ENCODE data around the gene NCAPG2. TPM values are rescaled to one million over a fixed set of nuclear protein-coding genes. Genes with fewer than 3 reads are reported as not detected.
"Not testable (repeated sequence)": the region's sequence is repeated elsewhere in the genome, so short reads cannot be mapped to it uniquely, and the experiment has no call there.

Gene NCAPG2
- total and polyA plus RNA-seq, 5 donors: 2.3 to 8.5 (median 5.8) TPM

DNA sequence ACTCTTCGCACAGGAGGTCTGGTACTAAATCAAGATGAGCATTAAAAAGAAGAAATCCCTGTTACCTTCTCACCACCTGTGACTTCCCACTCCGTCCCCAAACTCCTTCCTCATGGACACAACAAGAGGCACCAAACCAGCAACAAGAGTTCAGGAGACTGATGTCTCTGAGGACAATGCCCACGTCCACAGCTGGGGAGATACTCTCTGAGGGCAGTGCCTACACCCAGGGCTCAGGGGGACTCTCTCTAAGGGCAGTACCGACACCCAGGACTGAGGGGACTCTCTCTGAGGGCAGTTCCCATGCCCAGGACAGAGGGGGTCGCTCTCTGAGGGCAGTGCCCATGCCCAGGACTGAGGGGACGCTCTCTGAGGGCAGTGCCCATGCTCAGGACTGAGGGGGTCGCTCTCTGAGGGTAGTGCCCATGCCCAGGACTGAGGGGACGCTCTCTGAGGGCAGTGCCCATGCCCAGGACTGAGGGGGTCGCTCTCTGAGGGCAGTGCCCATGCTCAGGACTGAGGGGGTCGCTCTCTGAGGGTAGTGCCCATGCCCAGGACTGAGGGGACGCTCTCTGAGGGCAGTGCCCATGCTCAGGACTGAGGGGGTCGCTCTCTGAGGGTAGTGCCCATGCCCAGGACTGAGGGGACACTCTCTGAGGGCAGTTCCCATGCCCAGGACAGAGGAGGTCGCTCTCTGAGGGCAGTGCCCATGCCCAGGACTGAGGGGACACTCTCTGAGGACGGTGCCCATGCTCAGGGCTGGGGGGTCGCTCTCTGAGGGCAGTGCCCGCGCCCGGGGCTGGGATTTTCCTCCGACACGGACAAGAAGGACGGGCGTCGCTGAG, 703 bp downstream of the NCAPG2 start:
- H3K27ac ChIP-seq (ENCODE audit: low read length); DNase-seq; H3K4me1 ChIP-seq (ENCODE audit: control insufficient read depth, insufficient read depth, low read length); H3K9me3 ChIP-seq (ENCODE audit: control insufficient read depth, low read length); intact Hi-C loops (cut with DNase I); H3K27me3 ChIP-seq (ENCODE audit: control insufficient read depth, insufficient read depth); ATAC-seq: not testable (repeated sequence)
- WGBS: 20% methylated on average over 23 of the region's 23 CpGs
- H3K4me3 ChIP-seq (ENCODE audit: low read length): peak overlapping the region; percentile 70

DNA sequence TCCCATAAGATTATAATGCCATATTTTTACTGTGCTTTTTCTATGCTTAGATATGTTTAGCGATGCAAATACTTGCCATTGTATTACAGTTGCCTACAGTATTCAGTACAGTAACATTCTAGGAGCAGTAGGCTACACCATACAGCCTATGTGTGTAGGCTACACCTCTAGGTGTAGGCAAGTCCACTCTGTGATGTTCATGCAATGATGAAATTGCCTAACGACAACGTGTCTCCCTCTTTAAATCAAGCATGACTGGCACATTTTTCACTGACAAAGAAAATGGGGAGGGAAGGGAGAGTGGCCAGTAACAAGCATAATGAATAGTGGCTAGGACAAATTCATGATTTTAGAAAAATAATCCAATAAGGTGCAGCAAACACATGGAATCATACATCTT, 1.7 kb downstream of the NCAPG2 start:
- intact Hi-C loops (cut with DNase I): no loop called here
- Histone ChIP-seq H3K9me3 (ENCODE audit: control insufficient read depth, low read length) (no peaks in the 10 kb centered on the region), H3K4me3 (ENCODE audit: low read length) (no peak overlapping the region), H3K27me3 (ENCODE audit: control insufficient read depth, insufficient read depth) (no peaks in the 10 kb centered on the region), H3K4me1 (ENCODE audit: control insufficient read depth, insufficient read depth, low read length) (peaks cover 1% of the 10 kb centered on the region), H3K27ac (ENCODE audit: low read length) (no peak overlapping the region)
- DNase-seq (no peak), ATAC-seq (no peak)
- 56% methylated on average over 3 of the region's 3 CpGs for WGBS

- Histone ChIP-seq H3K4me1 (ENCODE audit: control insufficient read depth, insufficient read depth, low read length) (peaks cover 1% of the 10 kb centered on the region), H3K27me3 (ENCODE audit: control insufficient read depth, insufficient read depth) (no peaks in the 10 kb centered on the region), H3K27ac (ENCODE audit: low read length) (no peak overlapping the region), H3K4me3 (ENCODE audit: low read length) (no peak overlapping the region), H3K9me3 (ENCODE audit: control insufficient read depth, low read length) (no peaks in the 10 kb centered on the region)
- WGBS: 56% methylated on average over 4 of the region's 4 CpGs
- intact Hi-C loops (cut with DNase I): no loop called here
- ATAC-seq (no peak), DNase-seq (no peak)
Measured at GRCh38 chr7:158702196-158702595, 2.4 kb downstream of the NCAPG2 start.

DNA sequence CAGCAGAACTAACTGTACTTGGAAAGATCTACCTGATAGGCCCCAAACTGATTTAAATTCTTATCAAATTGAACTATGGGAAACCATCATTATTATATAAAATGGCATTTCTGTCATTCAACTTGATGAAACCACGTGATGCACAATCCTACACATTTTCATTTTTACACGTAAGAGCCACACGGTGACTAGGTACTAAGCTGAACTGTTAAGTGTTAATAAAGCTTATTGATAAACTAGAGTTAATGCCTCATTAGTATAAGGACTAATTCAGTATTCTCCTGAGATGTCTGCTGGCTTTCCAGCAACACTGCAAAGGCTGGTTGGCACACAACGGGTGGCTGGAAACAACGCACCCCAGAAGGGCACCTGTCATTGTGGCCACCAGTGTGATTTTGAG, 4.6 kb downstream of the NCAPG2 start:
- no peaks in the 10 kb centered on the region for H3K27me3 ChIP-seq (ENCODE audit: control insufficient read depth, insufficient read depth)
- no peaks in the 10 kb centered on the region for H3K9me3 ChIP-seq (ENCODE audit: control insufficient read depth, low read length)
- no peaks in the 10 kb centered on the region for H3K4me1 ChIP-seq (ENCODE audit: control insufficient read depth, insufficient read depth, low read length)
- DNase-seq (no peak), ATAC-seq (no peak)
- intact Hi-C loops (cut with DNase I): no loop called here
- no peak overlapping the region for H3K4me3 ChIP-seq (ENCODE audit: low read length)
- H3K27ac ChIP-seq (ENCODE audit: low read length): no peak overlapping the region
- 90% methylated on average over 5 of the region's 5 CpGs for WGBS

DNA sequence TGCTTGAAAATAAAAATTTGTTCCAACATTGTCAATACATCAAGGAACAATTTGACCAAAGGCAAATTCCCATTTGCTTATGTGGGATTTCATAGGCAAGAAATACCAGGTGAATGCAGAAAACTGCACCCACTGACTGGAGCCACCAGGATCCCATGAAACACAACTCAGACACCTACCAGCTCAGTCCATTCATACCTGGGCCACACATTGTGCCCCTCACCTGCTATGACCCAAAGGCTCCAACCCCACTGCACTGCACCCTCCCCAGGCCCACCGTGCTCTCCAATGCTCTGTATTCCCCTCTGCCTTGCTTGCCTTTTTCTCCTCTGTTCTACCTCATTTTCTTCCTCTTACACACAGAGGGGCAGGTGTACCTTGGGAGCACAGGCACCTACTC, 5.3 kb downstream of the NCAPG2 start:
- DNase-seq (no peak), ATAC-seq (no peak)
- no peak overlapping the region for H3K4me3 ChIP-seq (ENCODE audit: low read length)
- H3K9me3 ChIP-seq (ENCODE audit: control insufficient read depth, low read length): no peaks in the 10 kb centered on the region
- intact Hi-C loops (cut with DNase I): loop anchor here (5.0 to 10.0 kb wide), 2 partner anchors 275 to 278 kb away; no protein-coding TSS in a partner anchor
- no peak overlapping the region for H3K27ac ChIP-seq (ENCODE audit: low read length)
- no peaks in the 10 kb centered on the region for H3K4me1 ChIP-seq (ENCODE audit: control insufficient read depth, insufficient read depth, low read length)
- H3K27me3 ChIP-seq (ENCODE audit: control insufficient read depth, insufficient read depth): no peaks in the 10 kb centered on the region
- 0% methylated on average over 1 of the region's 1 CpG for WGBS

- H3K4me3 ChIP-seq (ENCODE audit: low read length): no peak overlapping the region
- ATAC-seq (no peak), DNase-seq (no peak)
- no peaks in the 10 kb centered on the region for H3K27me3 ChIP-seq (ENCODE audit: control insufficient read depth, insufficient read depth)
- H3K9me3 ChIP-seq (ENCODE audit: control insufficient read depth, low read length): no peaks in the 10 kb centered on the region
- no peak overlapping the region for H3K27ac ChIP-seq (ENCODE audit: low read length)
- intact Hi-C loops (cut with DNase I): loop anchor here (5.0 to 10.0 kb wide), 2 partner anchors 276 to 279 kb away; no protein-coding TSS in a partner anchor
- WGBS: 83% methylated on average over 3 of the region's 3 CpGs
- H3K4me1 ChIP-seq (ENCODE audit: control insufficient read depth, insufficient read depth, low read length): no peaks in the 10 kb centered on the region
Measured at GRCh38 chr7:158698657-158699195, 5.9 kb downstream of the NCAPG2 start.

DNA sequence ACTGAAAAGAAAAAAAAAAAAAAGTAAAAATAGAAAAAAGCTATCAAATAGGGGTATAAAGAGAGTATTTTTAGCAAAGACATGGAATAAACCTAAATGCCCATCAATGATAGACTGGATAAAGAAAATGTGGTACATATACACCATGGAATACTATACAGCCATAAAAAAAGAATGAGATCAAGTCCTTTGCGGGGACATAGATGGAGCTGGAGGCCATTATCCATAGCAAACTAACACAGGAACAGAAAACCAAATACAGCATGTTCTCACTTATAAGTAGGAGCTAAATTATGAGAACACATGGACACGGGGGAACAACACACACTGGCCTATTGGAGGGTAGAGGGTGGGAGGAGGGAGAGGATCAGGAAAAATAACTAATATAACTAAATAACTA, 7.0 kb downstream of the NCAPG2 start:
- ATAC-seq: not testable (repeated sequence)
- intact Hi-C loops (cut with DNase I): loop anchor here (5.0 to 10.0 kb wide), 2 partner anchors 277 to 280 kb away; no protein-coding TSS in a partner anchor

GRCh38 chr7:158695726-158696452, 8.7 kb downstream of the NCAPG2 start:
- H3K9me3 ChIP-seq (ENCODE audit: control insufficient read depth, low read length): no peaks in the 10 kb centered on the region
- no peaks in the 10 kb centered on the region for H3K4me1 ChIP-seq (ENCODE audit: control insufficient read depth, insufficient read depth, low read length)
- H3K27ac ChIP-seq (ENCODE audit: low read length): no peak overlapping the region
- WGBS: 51% methylated on average over 10 of the region's 10 CpGs
- intact Hi-C loops (cut with DNase I): loop anchor here (5.0 to 10.0 kb wide), 2 partner anchors 279 to 281 kb away; no protein-coding TSS in a partner anchor
- ATAC-seq (peak; percentile 97 to 98), DNase-seq (peak; percentile 64 to 73 (median 73))
- no peak overlapping the region for H3K4me3 ChIP-seq (ENCODE audit: low read length)
- no peaks in the 10 kb centered on the region for H3K27me3 ChIP-seq (ENCODE audit: control insufficient read depth, insufficient read depth)

More for the DNA sequence above, 7.0 kb downstream of the NCAPG2 start:
- DNase-seq; H3K9me3 ChIP-seq (ENCODE audit: control insufficient read depth, low read length); H3K27me3 ChIP-seq (ENCODE audit: control insufficient read depth, insufficient read depth); H3K27ac ChIP-seq (ENCODE audit: low read length); H3K4me1 ChIP-seq (ENCODE audit: control insufficient read depth, insufficient read depth, low read length); H3K4me3 ChIP-seq (ENCODE audit: low read length): not testable (repeated sequence)
- over 99% methylated on average over 2 of the region's 2 CpGs for WGBS

DNA sequence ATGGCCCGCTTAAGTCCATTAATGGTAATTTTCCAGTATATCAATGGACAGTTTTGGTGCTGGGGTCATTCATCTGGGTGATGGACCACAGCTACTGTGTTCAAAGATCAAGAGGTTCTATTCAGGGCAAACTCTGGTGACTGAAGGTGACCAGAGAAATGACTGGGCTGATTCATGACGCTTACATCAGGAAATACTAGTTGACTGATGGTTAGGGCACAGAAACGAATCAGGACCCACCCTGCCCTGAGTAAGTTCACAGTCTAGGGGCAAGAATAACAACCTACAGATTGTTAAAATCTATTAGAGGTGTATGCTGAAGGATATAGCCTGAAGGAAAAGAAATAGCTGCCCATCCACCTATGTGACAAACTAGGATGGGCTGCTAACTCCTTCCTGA, 9.5 kb downstream of the NCAPG2 start:
- no peak overlapping the region for H3K4me3 ChIP-seq (ENCODE audit: low read length)
- H3K4me1 ChIP-seq (ENCODE audit: control insufficient read depth, insufficient read depth, low read length): no peaks in the 10 kb centered on the region
- DNase-seq: no peak
- no peaks in the 10 kb centered on the region for H3K9me3 ChIP-seq (ENCODE audit: control insufficient read depth, low read length)
- H3K27me3 ChIP-seq (ENCODE audit: control insufficient read depth, insufficient read depth): no peaks in the 10 kb centered on the region
- ATAC-seq: no peak
- intact Hi-C loops (cut with DNase I): loop anchor here (5.0 to 10.0 kb wide), 2 partner anchors 280 to 282 kb away; no protein-coding TSS in a partner anchor
- no peak overlapping the region for H3K27ac ChIP-seq (ENCODE audit: low read length)
- WGBS: 62% methylated on average over 3 of the region's 3 CpGs

DNA sequence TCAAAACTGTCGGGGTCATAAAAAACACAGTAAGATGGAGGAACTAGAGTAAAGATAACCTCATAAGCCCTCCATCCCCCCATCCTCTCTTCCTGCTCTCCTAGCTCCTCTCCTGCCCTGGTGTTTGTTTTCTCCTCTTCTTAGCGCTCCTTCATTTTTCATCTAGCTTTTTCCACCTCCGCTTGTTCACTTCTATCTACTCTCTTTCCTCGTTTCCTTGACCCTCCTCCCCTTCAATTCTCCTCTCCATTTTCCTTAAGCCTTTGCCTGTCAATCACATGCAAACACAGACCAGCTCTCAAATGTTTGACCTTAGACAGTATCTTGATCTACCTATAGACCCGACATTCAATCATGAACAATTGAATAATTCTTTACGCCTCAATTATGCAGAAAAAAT, 10.0 kb downstream of the NCAPG2 start:
- no peak for DNase-seq
- no peaks in the 10 kb centered on the region for H3K27me3 ChIP-seq (ENCODE audit: control insufficient read depth, insufficient read depth)
- H3K27ac ChIP-seq (ENCODE audit: low read length): no peak overlapping the region
- no peak for ATAC-seq
- WGBS: 84% methylated on average over 6 of the region's 6 CpGs
- H3K9me3 ChIP-seq (ENCODE audit: control insufficient read depth, low read length): no peaks in the 10 kb centered on the region
- intact Hi-C loops (cut with DNase I): loop anchor here (5.0 to 10.0 kb wide), 2 partner anchors 280 to 283 kb away; no protein-coding TSS in a partner anchor
- no peaks in the 10 kb centered on the region for H3K4me1 ChIP-seq (ENCODE audit: control insufficient read depth, insufficient read depth, low read length)
- no peak overlapping the region for H3K4me3 ChIP-seq (ENCODE audit: low read length)

DNA sequence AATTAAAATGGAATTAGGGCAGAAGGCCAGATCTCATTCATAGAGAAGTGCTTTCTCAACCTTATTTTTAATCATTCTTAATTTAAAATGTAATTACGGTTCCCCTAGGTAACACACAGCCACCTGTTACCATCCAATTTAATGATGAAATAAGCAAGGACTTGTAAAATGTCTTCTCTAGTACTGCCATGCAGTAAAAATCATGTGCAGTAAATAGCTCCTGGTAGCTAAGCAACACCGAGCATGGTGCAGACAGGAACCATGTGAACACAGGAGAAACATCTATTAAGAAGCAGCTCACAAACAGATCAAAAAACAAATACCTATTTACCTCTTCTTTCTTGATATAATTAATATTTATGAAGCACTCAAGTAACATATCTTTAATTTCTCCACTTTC, 15.1 kb downstream of the NCAPG2 start:
- no peak overlapping the region for H3K4me3 ChIP-seq (ENCODE audit: low read length)
- H3K9me3 ChIP-seq (ENCODE audit: control insufficient read depth, low read length): no peaks in the 10 kb centered on the region
- WGBS: 96% methylated on average over 2 of the region's 2 CpGs
- DNase-seq: no peak
- H3K27ac ChIP-seq (ENCODE audit: low read length): no peak overlapping the region
- H3K4me1 ChIP-seq (ENCODE audit: control insufficient read depth, insufficient read depth, low read length): no peaks in the 10 kb centered on the region
- no peaks in the 10 kb centered on the region for H3K27me3 ChIP-seq (ENCODE audit: control insufficient read depth, insufficient read depth)
- ATAC-seq: no peak
- intact Hi-C loops (cut with DNase I): no loop called here

All from right cardiac atrium (tissue), 5 donors.